ENCODE data around the gene SLC22A1. TPM values are rescaled to one million over a fixed set of nuclear protein-coding genes. Genes with fewer than 3 reads are reported as not detected.

Gene SLC22A1
- total and polyA plus RNA-seq, 4 donors: 0.72 to 2.5 (median 1.3) TPM

- Histone ChIP-seq H3K4me3 (no peak overlapping the region), H3K27ac (ENCODE audit: low read depth in 1 of 2, low read length in 1 of 2) (no peak overlapping the region), H3K9me3 (ENCODE audit: control insufficient read depth in 4 of 4, insufficient read depth in 3 of 4, low read length in 3 of 4) (peaks cover 0 to 3% (median 0%) of the 10 kb centered on the region in 4 donors), H3K4me1 (ENCODE audit: control insufficient read depth in 5 of 5, insufficient read depth in 5 of 5, low read length in 5 of 5) (no peaks in the 10 kb centered on the region), H3K9ac (ENCODE audit: insufficient read depth in 1 of 2, low read length in 2 of 2) (no peak overlapping the region), H3K27me3 (ENCODE audit: control insufficient read depth in 3 of 3, insufficient read depth in 3 of 3, low read length in 2 of 3) (no peaks in the 10 kb centered on the region), H3K36me3 (ENCODE audit: control insufficient read depth in 4 of 4, insufficient read depth in 4 of 4, low read length in 4 of 4) (no peaks in the 10 kb centered on the region)
- no peak for ATAC-seq (ENCODE audit: insufficient read depth, low FRiP score)
- no peak for TF ChIP-seq CTCF (IDR thresholded peaks at IDR 0.05; ENCODE audit: control extremely low read depth, extremely low read depth)
- 93 to 94% methylated on average over 16 of the region's 16 CpGs for WGBS, 2 donors
- DNase-seq: no peak
Observed at GRCh38 chr6:160127270-160128124, 5.9 kb downstream of the SLC22A1 start.

DNA sequence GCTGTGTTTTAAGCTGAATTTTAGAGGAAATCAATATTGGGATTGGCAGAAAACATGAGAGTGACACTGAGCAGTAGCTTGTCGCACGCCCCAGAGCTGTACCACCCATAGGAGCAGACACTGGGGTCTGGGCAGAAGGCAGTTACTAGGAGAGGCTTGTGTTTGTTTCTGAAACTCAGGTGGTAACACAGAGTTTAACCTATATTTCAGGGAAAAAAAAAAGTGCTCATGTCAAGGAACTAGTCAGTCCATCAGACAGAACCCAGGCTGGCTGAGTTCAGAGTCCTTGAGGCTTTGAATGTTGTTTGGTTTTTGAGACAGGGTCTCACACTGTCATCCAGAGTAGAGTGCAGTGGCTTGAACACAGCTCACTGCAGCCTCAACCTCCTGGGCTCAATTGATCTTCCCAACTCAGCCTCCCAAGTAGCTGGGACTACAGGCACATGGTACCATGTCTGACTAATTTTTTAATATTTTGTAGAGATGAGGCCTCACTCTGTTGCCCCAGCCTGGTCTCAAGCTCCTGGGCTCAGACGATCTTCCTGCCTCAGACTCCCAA, 6.6 kb downstream of the SLC22A1 start:
- H3K9ac ChIP-seq (ENCODE audit: insufficient read depth in 1 of 2, low read length in 2 of 2): no peak overlapping the region
- no peak for TF ChIP-seq CTCF (IDR thresholded peaks at IDR 0.05; ENCODE audit: control extremely low read depth, extremely low read depth)
- no peak for ATAC-seq (ENCODE audit: insufficient read depth, low FRiP score)
- no peaks in the 10 kb centered on the region for H3K4me1 ChIP-seq (ENCODE audit: control insufficient read depth in 5 of 5, insufficient read depth in 5 of 5, low read length in 5 of 5)
- H3K36me3 ChIP-seq (ENCODE audit: control insufficient read depth in 4 of 4, insufficient read depth in 4 of 4, low read length in 4 of 4): no peaks in the 10 kb centered on the region
- WGBS, 2 donors: 95% methylated on average over 3 of the region's 3 CpGs
- peaks cover 0 to 3% (median 0%) of the 10 kb centered on the region in 4 donors for H3K9me3 ChIP-seq (ENCODE audit: control insufficient read depth in 4 of 4, insufficient read depth in 3 of 4, low read length in 3 of 4)
- DNase-seq: no peak
- no peak overlapping the region for H3K4me3 ChIP-seq
- H3K27me3 ChIP-seq (ENCODE audit: control insufficient read depth in 3 of 3, insufficient read depth in 3 of 3, low read length in 2 of 3): no peaks in the 10 kb centered on the region
- H3K27ac ChIP-seq (ENCODE audit: low read depth in 1 of 2, low read length in 1 of 2): no peak overlapping the region

- Histone ChIP-seq H3K9ac (ENCODE audit: insufficient read depth in 1 of 2, low read length in 2 of 2) (no peak overlapping the region), H3K27ac (ENCODE audit: low read depth in 1 of 2, low read length in 1 of 2) (no peak overlapping the region), H3K27me3 (ENCODE audit: control insufficient read depth in 3 of 3, insufficient read depth in 3 of 3, low read length in 2 of 3) (no peaks in the 10 kb centered on the region), H3K36me3 (ENCODE audit: control insufficient read depth in 4 of 4, insufficient read depth in 4 of 4, low read length in 4 of 4) (no peaks in the 10 kb centered on the region), H3K9me3 (ENCODE audit: control insufficient read depth in 4 of 4, insufficient read depth in 3 of 4, low read length in 3 of 4) (peaks cover 0 to 3% (median 0%) of the 10 kb centered on the region in 4 donors), H3K4me3 (no peak overlapping the region), H3K4me1 (ENCODE audit: control insufficient read depth in 5 of 5, insufficient read depth in 5 of 5, low read length in 5 of 5) (no peaks in the 10 kb centered on the region)
- no peak for ATAC-seq (ENCODE audit: insufficient read depth, low FRiP score)
- WGBS, 2 donors: 69 to 82% methylated on average over 6 of the region's 6 CpGs
- DNase-seq: no peak
- no peak for TF ChIP-seq CTCF (IDR thresholded peaks at IDR 0.05; ENCODE audit: control extremely low read depth, extremely low read depth)
Observed at GRCh38 chr6:160128879-160129516, 7.4 kb downstream of the SLC22A1 start.
